Lung (tissue), 12 donors: Measurements from ENCODE around the gene ADIG. TPM values are rescaled to one million over a fixed set of nuclear protein-coding genes. Genes with fewer than 3 reads are reported as not detected.
A peak's percentile ranks its signal among the peaks of the same experiment; 100 is the strongest.

Experiments used
- ATAC-seq: fragments of 200-7000 bp; cut with Tn5 transposase; one replicate; pipeline ENCODE4 v1.9.1; 2020; ENCODE audit warnings: moderate number of reproducible peaks; ENCODE audit not compliant: insufficient read depth, low FRiP score
- DNase-seq, 3 donors: peaks; one replicate each; pipeline ENCODE4 v3.0.0-alpha.2; 2013 to 2017
- H3K27ac ChIP-seq, 2 donors: one replicate each; pipeline ENCODE4 v1.5.1; 2013; ENCODE audit warnings: mild to moderate bottlenecking in 2 of 2, moderate library complexity in 2 of 2, control low read depth in 1 of 2, inconsistent platforms in 1 of 2, low read depth in 1 of 2, low read length in 1 of 2
- H3K27me3 ChIP-seq, 3 donors: one replicate each; pipeline ENCODE4 v1.5.1; 2013; ENCODE audit warnings: low read length in 2 of 3; ENCODE audit not compliant: control insufficient read depth in 3 of 3, insufficient read depth in 3 of 3
- H3K36me3 ChIP-seq, 4 donors: one replicate each; pipeline ENCODE4 v1.5.1; 2013; ENCODE audit warnings: low read length in 4 of 4, mild to moderate bottlenecking in 1 of 4, moderate library complexity in 1 of 4; ENCODE audit not compliant: control insufficient read depth in 4 of 4, insufficient read depth in 4 of 4
- H3K4me1 ChIP-seq, 5 donors: one replicate each; pipeline ENCODE4 v1.5.1; 2013; ENCODE audit warnings: low read length in 5 of 5, mild to moderate bottlenecking in 2 of 5, moderate library complexity in 1 of 5; ENCODE audit not compliant: control insufficient read depth in 5 of 5, insufficient read depth in 5 of 5
- H3K4me3 ChIP-seq: one replicate; pipeline ENCODE4 v1.5.1; 2013; ENCODE audit warnings: mild to moderate bottlenecking, control low read depth, moderate library complexity
- H3K9ac ChIP-seq, 2 donors: one replicate each; pipeline ENCODE4 v1.5.1; 2013; ENCODE audit warnings: low read length in 2 of 2, control low read depth in 1 of 2; ENCODE audit not compliant: insufficient read depth in 1 of 2
- H3K9me3 ChIP-seq, 4 donors: one replicate each; pipeline ENCODE4 v1.5.1; 2013; ENCODE audit warnings: low read length in 3 of 4, mild to moderate bottlenecking in 1 of 4, moderate library complexity in 1 of 4; ENCODE audit not compliant: control insufficient read depth in 4 of 4, insufficient read depth in 3 of 4
- WGBS, 2 donors: extraction: QIAGEN DNeasy Blood & Tissue Kit; methylation state at CpG; one replicate each; pipeline ENCODE4 v1.1.7; 2013; 5-methylcytosine and 5-hydroxymethylcytosine counted together
- polyA plus RNA-seq, 2 donors: library from polyadenylated mRNA; stranded (reverse); fragments of 200-250 nt; gene quantifications; one replicate each; pipeline ENCODE4 v1.2.1, GENCODE V29; 2013
- total RNA-seq, 2 donors: library from RNA; depleted of rRNA in 1 of 2; stranded (reverse); fragments of >200 nt in 1 of 2; gene quantifications; one replicate each; pipeline ENCODE4 v1.2.1, GENCODE V29; 2014 to 2021
- TF ChIP-seq, protein P1 (sequence below): IDR thresholded peaks from 2 replicates; pipeline ENCODE4 v1.5.1; 2012; ENCODE audit warnings: mild to moderate bottlenecking; ENCODE audit errors: control extremely low read depth, extremely low read depth
- donor health status: control.
- donor health status: control.
- donor health status: Bipolar disorder and iron deficiency.
- donor health status: healthy.
- donor health status: DM: yes; HTN: yes; CAD: no.

The ADIG gene
- total and polyA plus RNA-seq, 4 donors = not detected

DNA sequence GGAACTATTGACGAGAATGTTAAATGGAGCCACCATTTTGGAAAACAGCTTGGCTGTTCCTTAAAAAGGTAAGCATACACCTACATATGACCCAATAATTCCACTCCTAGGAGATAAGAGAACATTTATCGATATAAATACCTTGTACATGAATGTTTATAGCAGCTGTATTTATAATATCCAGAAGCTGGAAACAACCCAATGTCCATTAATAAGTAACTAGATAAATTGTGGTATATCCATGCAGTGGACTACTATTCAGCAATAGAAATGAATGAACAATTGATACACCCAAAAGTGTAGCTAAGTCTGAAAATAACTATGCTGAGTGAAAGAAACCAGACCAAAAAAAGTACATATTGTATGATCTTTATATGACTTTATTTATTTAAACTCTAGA lies 42.2 kb upstream of the ADIG start:
- Histone ChIP-seq H3K9ac (no peak overlapping the region), H3K36me3 (peaks cover 29 to 61% (median 55%) of the 10 kb centered on the region in 4 donors), H3K4me3 (no peak overlapping the region), H3K27ac (no peak overlapping the region), H3K27me3 (no peaks in the 10 kb centered on the region), H3K4me1 (no peaks in the 10 kb centered on the region), H3K9me3 (no peaks in the 10 kb centered on the region)
- TF ChIP-seq, protein P1, sequence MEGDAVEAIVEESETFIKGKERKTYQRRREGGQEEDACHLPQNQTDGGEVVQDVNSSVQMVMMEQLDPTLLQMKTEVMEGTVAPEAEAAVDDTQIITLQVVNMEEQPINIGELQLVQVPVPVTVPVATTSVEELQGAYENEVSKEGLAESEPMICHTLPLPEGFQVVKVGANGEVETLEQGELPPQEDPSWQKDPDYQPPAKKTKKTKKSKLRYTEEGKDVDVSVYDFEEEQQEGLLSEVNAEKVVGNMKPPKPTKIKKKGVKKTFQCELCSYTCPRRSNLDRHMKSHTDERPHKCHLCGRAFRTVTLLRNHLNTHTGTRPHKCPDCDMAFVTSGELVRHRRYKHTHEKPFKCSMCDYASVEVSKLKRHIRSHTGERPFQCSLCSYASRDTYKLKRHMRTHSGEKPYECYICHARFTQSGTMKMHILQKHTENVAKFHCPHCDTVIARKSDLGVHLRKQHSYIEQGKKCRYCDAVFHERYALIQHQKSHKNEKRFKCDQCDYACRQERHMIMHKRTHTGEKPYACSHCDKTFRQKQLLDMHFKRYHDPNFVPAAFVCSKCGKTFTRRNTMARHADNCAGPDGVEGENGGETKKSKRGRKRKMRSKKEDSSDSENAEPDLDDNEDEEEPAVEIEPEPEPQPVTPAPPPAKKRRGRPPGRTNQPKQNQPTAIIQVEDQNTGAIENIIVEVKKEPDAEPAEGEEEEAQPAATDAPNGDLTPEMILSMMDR = no peak
- DNase-seq (no peak), ATAC-seq (no peak)
- WGBS, 2 donors = 99 to 100% methylated on average over 2 of the region's 2 CpGs

DNA sequence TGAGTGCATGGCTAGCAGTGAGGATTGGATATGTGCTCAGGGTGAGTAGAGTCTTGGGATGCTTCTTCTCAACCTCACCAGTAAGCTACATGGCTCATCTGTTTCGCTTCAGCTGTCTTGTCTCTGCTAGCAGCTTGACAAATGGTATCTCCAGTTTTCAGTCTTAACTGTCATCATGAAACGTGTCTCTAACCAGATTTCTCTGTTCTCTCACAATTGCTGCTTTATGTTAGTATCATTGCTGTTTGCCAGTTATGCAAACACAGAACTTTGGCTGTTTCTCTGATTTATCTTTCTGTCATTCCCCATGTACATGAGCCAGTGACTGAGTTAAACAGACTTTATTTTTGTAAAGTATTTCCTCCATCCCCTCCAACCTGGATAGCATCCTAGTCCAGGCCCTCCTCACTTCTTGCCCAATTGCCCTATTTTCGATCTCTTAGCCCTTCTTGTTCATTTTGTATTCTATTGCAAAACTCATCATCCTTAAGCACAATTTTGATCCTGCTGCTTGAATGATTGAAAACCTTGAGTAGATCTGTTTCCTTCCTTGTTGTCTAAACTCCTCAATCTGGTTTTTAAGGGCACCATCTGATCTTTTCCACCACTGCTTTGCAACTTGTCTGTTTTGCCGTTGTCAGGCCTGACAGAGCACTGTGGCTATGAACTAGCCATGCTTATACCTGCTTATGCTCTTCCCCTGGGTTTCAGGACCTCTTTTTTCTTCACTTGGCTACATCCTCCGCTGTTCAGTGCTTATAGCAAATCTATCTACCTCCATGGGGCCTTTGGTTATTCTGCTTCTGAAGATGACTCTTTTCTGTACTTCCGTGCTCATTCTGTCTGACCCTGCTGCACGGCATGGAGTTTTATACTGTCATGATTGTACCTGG lies 37.7 kb upstream of the ADIG start:
- 87 to 90% methylated on average over 7 of the region's 7 CpGs for WGBS, 2 donors
- H3K36me3 ChIP-seq = peaks cover 27 to 70% (median 38%) of the 10 kb centered on the region in 4 donors
- H3K4me1 ChIP-seq = no peaks in the 10 kb centered on the region
- DNase-seq (peak in 1 of 3 donors; percentile 54), ATAC-seq (no peak)
- no peak overlapping the region for H3K9ac ChIP-seq
- no peaks in the 10 kb centered on the region for H3K9me3 ChIP-seq
- TF ChIP-seq, protein P1 = no peak
- H3K27ac ChIP-seq = no peak overlapping the region
- no peak overlapping the region for H3K4me3 ChIP-seq
- no peaks in the 10 kb centered on the region for H3K27me3 ChIP-seq

DNA sequence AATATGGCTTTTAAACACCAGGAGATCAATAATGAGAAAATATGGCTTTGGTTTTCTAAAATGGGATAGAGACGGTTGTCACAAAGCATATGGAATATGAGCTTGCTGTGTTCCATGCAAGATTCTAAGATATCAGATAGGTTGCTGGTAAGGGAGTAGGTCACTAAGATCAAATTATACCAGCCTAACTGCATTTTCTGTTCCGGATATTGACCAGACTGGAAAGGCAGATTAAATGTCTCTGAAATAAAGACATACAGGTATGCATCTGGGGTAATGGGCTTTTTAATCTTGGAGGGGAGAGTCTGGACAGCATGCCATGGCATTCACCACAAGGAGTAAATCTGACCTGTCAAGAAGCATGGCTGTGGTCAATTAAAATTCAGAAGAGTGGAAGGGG lies 35.2 kb upstream of the ADIG start:
- Histone ChIP-seq H3K9me3 (no peaks in the 10 kb centered on the region), H3K36me3 (peaks cover 26 to 66% (median 33%) of the 10 kb centered on the region in 4 donors), H3K4me1 (no peaks in the 10 kb centered on the region), H3K27ac (no peak overlapping the region), H3K27me3 (no peaks in the 10 kb centered on the region), H3K4me3 (no peak overlapping the region), H3K9ac (no peak overlapping the region)
- DNase-seq (no peak), ATAC-seq (no peak)
- TF ChIP-seq, protein P1 = no peak
- 96 to 97% methylated on average over 2 of the region's 2 CpGs for WGBS, 2 donors
